CD14-positive monocyte (primary cell): ENCODE measurements around the gene VMP1. TPM values are rescaled to one million over a fixed set of nuclear protein-coding genes. Genes with fewer than 3 reads are reported as not detected.

Experiments used
- DNase-seq, 3 donors: peaks; one replicate each; pipeline ENCODE4 v3.0.0-alpha.2; 2011 to 2022
- H2AFZ ChIP-seq: 2 replicates; pipeline ENCODE4 v1.6.0; 2012; ENCODE audit warnings: mild to moderate bottlenecking, low read depth, low read length, inconsistent platforms; ENCODE audit not compliant: insufficient read depth, poor library complexity, severe bottlenecking
- H3K27ac ChIP-seq, 2 donors: 1 replicate in 1 of 2; 2 replicates in 1 of 2; pipeline ENCODE4 v1.5.1; 2012 to 2013; ENCODE audit warnings: low read length in 2 of 2, control low read depth in 1 of 2, inconsistent platforms in 1 of 2, low read depth in 1 of 2, mild to moderate bottlenecking in 1 of 2
- H3K27me3 ChIP-seq, 2 donors: one replicate each; pipeline versions ENCODE4 v1.6.0 to v1.6.1; 2011 to 2013; ENCODE audit warnings: low read length in 2 of 2; ENCODE audit not compliant: control insufficient read depth in 2 of 2, insufficient read depth in 2 of 2
- H3K36me3 ChIP-seq, 2 donors: replicated peaks in 1 of 2; 1 replicate in 1 of 2; 2 replicates in 1 of 2; pipeline versions ENCODE4 v1.5.1 to v1.6.1; 2012 to 2013; ENCODE audit warnings: low read length in 2 of 2, control low read depth in 1 of 2, inconsistent platforms in 1 of 2, mild to moderate bottlenecking in 1 of 2; ENCODE audit not compliant: insufficient read depth in 2 of 2, control insufficient read depth in 1 of 2
- H3K4me1 ChIP-seq, 2 donors: 1 replicate in 1 of 2; 2 replicates in 1 of 2; pipeline versions ENCODE4 v1.5.1 to v1.6.1; 2012 to 2013; ENCODE audit warnings: low read length in 2 of 2, control low read depth in 1 of 2, inconsistent platforms in 1 of 2, mild to moderate bottlenecking in 1 of 2, moderate library complexity in 1 of 2; ENCODE audit not compliant: insufficient read depth in 2 of 2, control insufficient read depth in 1 of 2
- H3K4me2 ChIP-seq: replicated peaks from 2 replicates; pipeline ENCODE3; 2012; ENCODE audit warnings: low read length, moderate library complexity, mild to moderate bottlenecking; ENCODE audit not compliant: poor library complexity, severe bottlenecking; ENCODE audit errors: extremely low read depth
- H3K4me3 ChIP-seq, 3 experiments: fragments of 200-600 bp in 1 of 3; sonication (generic) in 1 of 3; replicated peaks in 1 of 3; 1 replicate in 2 of 3; 2 replicates in 1 of 3; pipeline ENCODE4 v1.5.1; 2011 to 2013; ENCODE audit warnings: low read length in 3 of 3, mild to moderate bottlenecking in 3 of 3, control low read depth in 2 of 3, low read depth in 2 of 3, inconsistent platforms in 1 of 3, moderate library complexity in 1 of 3
- H3K79me2 ChIP-seq: 2 replicates; pipeline ENCODE4 v1.6.0; 2012; ENCODE audit warnings: mild to moderate bottlenecking, control low read depth, inconsistent platforms, low read length, moderate library complexity; ENCODE audit not compliant: insufficient read depth
- H3K9ac ChIP-seq: 2 replicates; pipeline ENCODE4 v1.6.0; 2017; ENCODE audit warnings: low read length, mild to moderate bottlenecking; ENCODE audit not compliant: insufficient read depth, poor library complexity, severe bottlenecking
- H3K9me3 ChIP-seq, 2 donors: replicated peaks in 1 of 2; 1 replicate in 1 of 2; 2 replicates in 1 of 2; pipeline versions ENCODE4 v1.5.1 to v1.6.1; 2012 to 2013; ENCODE audit warnings: low read length in 2 of 2, control low read depth in 1 of 2; ENCODE audit not compliant: control insufficient read depth in 1 of 2, insufficient read depth in 1 of 2
- H4K20me1 ChIP-seq: 2 replicates; pipeline ENCODE4 v1.6.0; 2012; ENCODE audit warnings: mild to moderate bottlenecking, low read length, control low read depth, moderate library complexity; ENCODE audit not compliant: insufficient read depth
- H3K27ac Mint-ChIP-seq, 7 donors: one replicate each; pipeline ENCODE4 v1.8.0; 2020; ENCODE audit warnings: mild to moderate bottlenecking in 7 of 7, mixed read lengths in 7 of 7, moderate library complexity in 6 of 7, inconsistent platforms in 2 of 7
- H3K27me3 Mint-ChIP-seq, 3 donors: one replicate each; pipeline ENCODE4 v1.8.0; 2021 to 2022; ENCODE audit warnings: low read depth in 3 of 3, mild to moderate bottlenecking in 3 of 3, mixed read lengths in 3 of 3, moderate library complexity in 3 of 3, inconsistent platforms in 1 of 3
- H3K36me3 Mint-ChIP-seq, 2 donors: one replicate each; pipeline ENCODE4 v1.8.0; 2020; ENCODE audit warnings: mixed read lengths in 2 of 2, inconsistent platforms in 1 of 2, mild to moderate bottlenecking in 1 of 2
- H3K4me1 Mint-ChIP-seq: one replicate; pipeline ENCODE4 v1.8.0; 2020; ENCODE audit warnings: mild to moderate bottlenecking, mixed read lengths
- H3K4me3 Mint-ChIP-seq, 2 donors: one replicate each; pipeline ENCODE4 v1.8.0; 2020; ENCODE audit warnings: mild to moderate bottlenecking in 2 of 2, mixed read lengths in 2 of 2, moderate library complexity in 1 of 2
- H3K9me3 Mint-ChIP-seq, 7 donors: one replicate each; pipeline ENCODE4 v1.8.0; 2020 to 2022; ENCODE audit warnings: mixed read lengths in 7 of 7, mild to moderate bottlenecking in 6 of 7, moderate library complexity in 6 of 7, inconsistent platforms in 2 of 7
- WGBS: methylation state at CpG from one replicate; pipeline ENCODE4 v1.1.5; 2013; ENCODE audit warnings: missing lambda C conversion rate; ENCODE audit not compliant: insufficient coverage; 5-methylcytosine and 5-hydroxymethylcytosine counted together
- intact Hi-C, 2 donors: fragments of 100-400 bp; cut with micrococcal nuclease; formaldehyde crosslinking; loops; one replicate each; pipeline versions ENCODE4 v1.15.0 to v1.15.1; 2023
- polyA plus RNA-seq, 3 donors: library from polyadenylated mRNA; depleted of rRNA in 1 of 3; unstranded in 2 of 3; stranded (reverse) in 1 of 3; fragments of 300-500 nt in 2 of 3; fragments of >200 nt in 1 of 3; fragmentation: Illumina TruSeq in 2 of 3; gene quantifications; 1 replicate in 2 of 3; 2 replicates in 1 of 3; pipeline ENCODE4 v1.2.3, GENCODE V29; 2012 to 2021
- TF ChIP-seq, protein P1 (sequence below): fragments of 200-600 bp; IDR thresholded peaks from one replicate; pipeline ENCODE4 v1.8.0; 2022; ENCODE audit warnings: antibody characterized with exemption, mild to moderate bottlenecking

Gene VMP1
- polyA plus RNA-seq, 3 donors = 246 to 511 (median 386) TPM

DNA sequence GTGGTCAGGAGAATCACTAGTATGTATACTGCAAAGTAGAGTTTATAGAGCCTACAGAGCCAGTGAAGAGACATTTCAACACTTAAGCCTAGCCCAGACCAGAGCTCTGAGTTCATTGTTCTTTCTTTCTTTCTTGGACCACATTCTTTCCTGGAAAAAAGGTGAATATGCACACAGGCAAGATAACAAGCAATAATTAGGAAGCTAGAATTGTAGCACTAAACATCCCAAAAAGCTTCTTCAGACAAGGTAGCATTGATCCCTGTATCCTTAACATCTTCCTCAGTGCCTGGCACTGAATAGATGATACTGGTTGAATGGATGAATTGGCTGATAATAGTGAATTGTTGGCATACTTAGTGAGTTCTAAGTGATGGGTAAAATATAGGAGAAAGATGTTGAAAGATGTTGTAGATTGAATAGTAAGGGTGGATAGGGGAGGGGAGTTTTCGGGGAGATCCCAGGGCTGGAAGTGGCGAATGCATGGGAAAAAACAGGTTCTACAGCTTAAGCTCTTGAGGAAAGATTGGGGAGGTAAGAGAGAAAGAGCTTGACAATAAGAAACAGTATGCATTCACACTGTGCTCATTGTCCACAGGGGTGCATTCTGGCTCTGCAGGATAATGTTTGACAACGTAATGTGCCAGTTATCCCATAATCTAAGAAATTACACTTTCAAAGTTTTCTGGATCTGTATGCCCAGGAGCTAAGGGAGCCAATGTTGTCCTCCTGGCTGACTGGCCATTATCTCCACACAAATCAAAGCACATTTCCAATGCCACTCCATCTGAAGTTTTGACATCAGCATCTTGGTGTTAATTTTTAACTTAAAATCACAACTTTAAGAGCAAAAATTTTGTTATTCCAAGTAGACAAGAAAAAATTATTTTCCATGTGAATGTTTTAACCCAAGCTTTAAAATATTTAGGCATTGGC, 149.7 kb downstream of the VMP1 start:
- Histone ChIP-seq H3K27me3 (no peaks in the 10 kb centered on the region), H3K4me1 (peaks cover 38 to 56% of the 10 kb centered on the region in 2 donors), H3K36me3 (peaks cover 0 to 11% of the 10 kb centered on the region in 2 donors), H3K4me3 (no peak overlapping the region), H3K79me2 (no peaks in the 10 kb centered on the region), H3K27ac (peak overlapping the region in 1 of 2 donors; percentile 65), H3K9ac (no peak overlapping the region), H3K9me3 (no peaks in the 10 kb centered on the region), H2AFZ (no peak overlapping the region), H4K20me1 (no peaks in the 10 kb centered on the region), H3K4me2 (no peak overlapping the region)
- no peak for DNase-seq
- TF ChIP-seq, protein P1, sequence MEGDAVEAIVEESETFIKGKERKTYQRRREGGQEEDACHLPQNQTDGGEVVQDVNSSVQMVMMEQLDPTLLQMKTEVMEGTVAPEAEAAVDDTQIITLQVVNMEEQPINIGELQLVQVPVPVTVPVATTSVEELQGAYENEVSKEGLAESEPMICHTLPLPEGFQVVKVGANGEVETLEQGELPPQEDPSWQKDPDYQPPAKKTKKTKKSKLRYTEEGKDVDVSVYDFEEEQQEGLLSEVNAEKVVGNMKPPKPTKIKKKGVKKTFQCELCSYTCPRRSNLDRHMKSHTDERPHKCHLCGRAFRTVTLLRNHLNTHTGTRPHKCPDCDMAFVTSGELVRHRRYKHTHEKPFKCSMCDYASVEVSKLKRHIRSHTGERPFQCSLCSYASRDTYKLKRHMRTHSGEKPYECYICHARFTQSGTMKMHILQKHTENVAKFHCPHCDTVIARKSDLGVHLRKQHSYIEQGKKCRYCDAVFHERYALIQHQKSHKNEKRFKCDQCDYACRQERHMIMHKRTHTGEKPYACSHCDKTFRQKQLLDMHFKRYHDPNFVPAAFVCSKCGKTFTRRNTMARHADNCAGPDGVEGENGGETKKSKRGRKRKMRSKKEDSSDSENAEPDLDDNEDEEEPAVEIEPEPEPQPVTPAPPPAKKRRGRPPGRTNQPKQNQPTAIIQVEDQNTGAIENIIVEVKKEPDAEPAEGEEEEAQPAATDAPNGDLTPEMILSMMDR = no peak
- no peaks in the 10 kb centered on the region for H3K27me3 Mint-ChIP-seq
- H3K4me3 Mint-ChIP-seq = no peak overlapping the region
- no peaks in the 10 kb centered on the region for H3K9me3 Mint-ChIP-seq
- intact Hi-C loops = no loop called here
- H3K27ac Mint-ChIP-seq = no peak overlapping the region
- peaks cover 13 to 22% of the 10 kb centered on the region in 2 donors for H3K36me3 Mint-ChIP-seq
- H3K4me1 Mint-ChIP-seq = peaks cover 49% of the 10 kb centered on the region
- 97% methylated on average over 3 of the region's 3 CpGs for WGBS

DNA sequence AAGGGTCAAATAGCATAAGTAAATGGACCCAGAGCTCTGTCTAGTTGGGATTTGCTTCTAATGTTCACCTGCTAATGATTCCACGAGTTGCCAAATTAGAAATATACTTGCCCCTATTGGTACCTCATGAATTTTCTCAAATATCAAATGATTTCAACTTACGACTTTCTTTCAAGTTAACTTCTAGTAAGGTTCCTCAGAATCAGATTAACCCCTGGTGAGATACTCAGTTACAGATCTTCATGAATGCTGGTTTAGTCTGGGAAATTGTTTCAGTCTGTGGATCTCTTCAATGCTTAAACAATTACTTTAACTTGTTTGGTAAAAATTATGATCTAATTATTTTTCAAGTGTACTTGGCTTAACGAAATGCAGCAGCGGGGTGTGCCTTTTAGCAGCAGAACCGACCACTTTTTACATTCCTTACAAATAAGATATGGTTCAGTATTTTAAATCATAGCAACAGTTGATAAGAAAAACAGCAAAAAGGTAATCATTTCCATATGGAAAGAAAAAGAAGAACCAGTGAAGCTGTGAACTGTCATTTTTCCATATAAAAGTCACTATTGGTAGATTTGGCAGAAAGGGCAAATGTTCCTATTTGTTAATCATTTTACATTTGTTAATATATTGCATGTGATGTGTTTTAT, 150.8 kb downstream of the VMP1 start:
- Histone ChIP-seq H3K36me3 (peaks cover 3 to 19% of the 10 kb centered on the region in 2 donors), H4K20me1 (no peaks in the 10 kb centered on the region), H3K79me2 (no peaks in the 10 kb centered on the region), H3K27ac (no peak overlapping the region), H3K4me3 (no peak overlapping the region), H3K9me3 (no peaks in the 10 kb centered on the region), H2AFZ (no peak overlapping the region), H3K9ac (no peak overlapping the region), H3K27me3 (no peaks in the 10 kb centered on the region), H3K4me1 (peaks cover 27 to 44% of the 10 kb centered on the region in 2 donors), H3K4me2 (no peak overlapping the region)
- Mint-ChIP-seq H3K27ac (peak overlapping the region in 1 of 7 donors; percentile 1), H3K9me3 (no peaks in the 10 kb centered on the region), H3K36me3 (peaks cover 16 to 28% of the 10 kb centered on the region in 2 donors), H3K27me3 (no peaks in the 10 kb centered on the region), H3K4me3 (no peak overlapping the region), H3K4me1 (peaks cover 37% of the 10 kb centered on the region)
- 100% methylated on average over 1 of the region's 5 CpGs for WGBS
- intact Hi-C loops = no loop called here
- no peak for DNase-seq
- TF ChIP-seq, protein P1 = no peak
